CD4-positive, alpha-beta T cell treated with Interferon gamma for 1 hour (primary cell): ENCODE results near the gene CNPY1.
"Not testable (repeated sequence)": the region's sequence is repeated elsewhere in the genome, so short reads cannot be mapped to it uniquely, and the experiment has no call there.

Source experiments
- DNase-seq: peaks from one replicate; pipeline ENCODE4 v3.0.0-alpha.2; 2020

The CNPY1 gene

GRCh38 chr7:155577509-155577905 lies 31.1 kb upstream of the CNPY1 start:
- DNase-seq: no peak

- DNase-seq: no peak
Observed at GRCh38 chr7:155576900-155577508, 30.6 kb upstream of the CNPY1 start.

GRCh38 chr7:155576416-155576815 lies 30.1 kb upstream of the CNPY1 start:
- no peak for DNase-seq

- no peak for DNase-seq
Observed at GRCh38 chr7:155574556-155575290, 28.4 kb upstream of the CNPY1 start.

- DNase-seq: no peak
Observed at GRCh38 chr7:155571581-155572345, 25.4 kb upstream of the CNPY1 start.

GRCh38 chr7:155570991-155571390 lies 24.6 kb upstream of the CNPY1 start:
- no peak for DNase-seq

- no peak for DNase-seq
Observed at GRCh38 chr7:155570171-155570958, 24.0 kb upstream of the CNPY1 start.

GRCh38 chr7:155569681-155570080 lies 23.3 kb upstream of the CNPY1 start:
- DNase-seq: no peak

- no peak for DNase-seq
Observed at GRCh38 chr7:155568842-155569494, 22.6 kb upstream of the CNPY1 start.

- DNase-seq: no peak
Observed at GRCh38 chr7:155568333-155568660, 21.9 kb upstream of the CNPY1 start.

- no peak for DNase-seq
Observed at GRCh38 chr7:155567646-155568332, 21.4 kb upstream of the CNPY1 start.

GRCh38 chr7:155566011-155566836 lies 19.9 kb upstream of the CNPY1 start:
- DNase-seq: no peak

GRCh38 chr7:155565596-155565995 lies 19.2 kb upstream of the CNPY1 start:
- DNase-seq: no peak

GRCh38 chr7:155562976-155563375 lies 16.6 kb upstream of the CNPY1 start:
- not testable (repeated sequence) for DNase-seq

- no peak for DNase-seq
Observed at GRCh38 chr7:155562106-155562505, 15.7 kb upstream of the CNPY1 start.

- DNase-seq: no peak
Observed at GRCh38 chr7:155560982-155561686, 14.8 kb upstream of the CNPY1 start.

GRCh38 chr7:155560196-155560885 lies 14.0 kb upstream of the CNPY1 start:
- no peak for DNase-seq

GRCh38 chr7:155559519-155560108 lies 13.3 kb upstream of the CNPY1 start:
- DNase-seq: no peak

GRCh38 chr7:155558961-155559360 lies 12.6 kb upstream of the CNPY1 start:
- DNase-seq: no peak
